Stimulated activated CD8-positive, alpha-beta memory T cell treated with anti-CD3 and anti-CD28 coated beads, Interleukin-7, amount 100 ng/mL, for 48 hours (primary cell): ENCODE results near the gene AGER.
"Not testable (repeated sequence)": the region's sequence is repeated elsewhere in the genome, so short reads cannot be mapped to it uniquely, and the experiment has no call there.

Experiments
- DNase-seq, 2 donors: peaks; one replicate each; pipeline ENCODE4 v3.0.0-alpha.2; 2020; ENCODE audit warnings: low read depth in 1 of 2; ENCODE audit errors: extremely low read depth in 1 of 2

AGER gene

DNA sequence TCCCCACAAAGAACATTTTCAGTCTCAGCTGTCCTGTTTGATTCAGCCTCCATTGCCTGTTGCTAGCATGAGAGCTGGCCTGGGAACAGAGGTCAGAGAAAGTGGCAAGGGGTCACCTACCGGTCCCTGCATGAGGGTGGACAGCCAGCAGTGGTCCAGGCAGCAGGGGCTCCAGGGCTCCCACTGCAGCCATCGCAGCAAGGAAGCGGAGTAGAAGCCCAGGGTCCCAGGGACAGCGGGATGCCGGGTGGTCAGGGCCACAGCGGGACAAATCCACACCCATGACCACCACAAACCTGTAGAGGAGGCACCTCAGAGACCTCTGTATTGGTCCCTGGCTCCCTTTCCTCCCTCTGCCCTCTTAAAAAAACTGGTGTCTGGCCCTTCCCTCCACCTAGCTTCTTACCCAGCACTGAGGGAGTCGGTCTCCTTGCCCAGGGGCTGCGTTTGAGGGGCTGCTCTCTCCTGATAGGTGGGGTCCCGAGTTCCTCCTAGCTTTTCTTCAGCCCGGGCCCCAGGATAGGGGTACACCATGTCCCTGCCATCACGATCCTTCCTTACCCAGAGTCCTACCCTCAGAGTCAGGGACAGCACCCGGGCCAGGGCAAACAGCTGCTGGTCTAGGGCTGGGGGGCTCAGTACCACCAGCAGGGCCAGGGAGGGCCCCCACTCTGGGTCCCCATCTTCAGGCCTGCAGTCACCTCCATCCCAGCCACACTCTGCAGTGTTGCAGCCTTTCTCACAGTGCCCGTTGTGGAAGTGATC lies 16.8 kb upstream of the AGER start:
- DNase-seq = no peak

- DNase-seq = no peak
Measured at GRCh38 chr6:32198866-32199265, 14.8 kb upstream of the AGER start.

DNA sequence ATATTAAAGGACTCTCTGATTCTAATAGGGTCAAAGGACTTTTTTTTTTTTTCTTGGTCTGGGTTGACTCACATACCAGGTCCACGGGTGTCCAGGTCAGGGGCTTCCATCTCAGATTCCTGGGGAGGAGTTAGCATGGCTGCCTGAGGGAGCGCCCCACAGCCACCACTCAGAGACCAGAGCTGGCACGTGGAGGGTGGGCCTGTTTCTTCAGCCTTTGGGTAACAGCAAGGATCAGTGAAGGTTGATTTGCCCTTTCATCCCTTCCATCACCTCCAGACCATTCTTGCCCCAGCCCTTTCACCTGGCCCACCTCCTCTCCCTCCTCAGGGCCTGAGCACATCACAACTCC lies 14.3 kb upstream of the AGER start:
- DNase-seq = no peak

DNA sequence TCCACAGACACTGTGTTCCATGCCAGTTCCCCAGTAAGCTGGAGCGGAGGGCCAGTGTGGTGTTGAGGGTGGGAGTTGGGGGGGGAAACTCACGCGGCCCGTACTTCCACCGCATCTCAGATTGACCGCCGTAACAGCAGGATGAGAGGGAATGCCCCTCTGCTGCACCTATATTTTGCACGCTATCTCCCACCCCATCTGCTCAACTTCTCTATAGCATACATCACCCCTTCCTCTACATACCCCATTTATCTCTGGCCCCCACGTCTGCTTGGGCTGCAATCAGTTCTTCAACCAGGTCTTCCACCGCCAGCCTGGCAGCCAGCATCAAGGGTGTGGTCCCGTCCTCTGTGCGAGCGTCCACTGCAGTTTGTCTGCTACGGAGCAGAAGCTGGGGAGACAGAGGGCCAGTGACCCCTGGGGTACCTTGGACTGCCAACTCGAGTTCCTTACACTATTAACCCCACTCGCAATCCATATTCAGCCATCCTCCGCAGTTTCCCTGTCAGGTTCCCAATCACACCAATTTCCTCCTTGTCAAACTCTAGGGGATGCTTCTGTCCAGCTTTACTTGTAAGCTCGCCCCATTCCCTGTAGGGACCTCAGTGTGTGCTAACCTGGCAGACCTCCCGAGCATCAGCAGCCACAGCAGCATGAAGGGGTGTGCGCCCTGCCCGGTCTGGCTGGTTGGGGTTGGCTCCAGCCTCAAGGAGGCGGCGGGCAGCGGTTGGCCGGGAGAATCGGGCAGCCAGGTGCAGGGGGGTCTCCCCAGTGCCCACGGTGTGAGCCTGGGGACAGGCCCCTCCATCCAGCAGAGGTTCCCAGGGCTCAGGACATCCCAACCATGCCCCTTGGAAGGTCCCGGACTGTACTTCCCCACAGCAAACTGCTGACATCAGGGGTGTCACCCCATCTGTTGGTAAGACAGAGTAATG lies 12.9 kb upstream of the AGER start:
- no peak for DNase-seq

GRCh38 chr6:32195902-32196681 lies 12.0 kb upstream of the AGER start:
- DNase-seq = peak; percentile 54 to 68

DNA sequence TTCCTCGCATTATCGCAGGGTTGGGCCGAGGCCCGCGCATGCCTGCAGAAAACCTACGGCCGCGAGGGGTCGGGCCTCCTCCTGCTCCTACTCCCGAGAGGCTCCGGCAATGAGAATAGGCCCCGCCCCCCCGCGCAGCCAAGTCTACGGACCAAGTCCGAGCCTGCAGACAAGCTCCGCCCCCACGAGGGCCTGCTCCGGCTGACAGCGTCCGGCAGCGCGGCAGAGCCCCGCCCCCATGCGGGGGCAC lies 11.5 kb upstream of the AGER start:
- peak; percentile 100 for DNase-seq

DNA sequence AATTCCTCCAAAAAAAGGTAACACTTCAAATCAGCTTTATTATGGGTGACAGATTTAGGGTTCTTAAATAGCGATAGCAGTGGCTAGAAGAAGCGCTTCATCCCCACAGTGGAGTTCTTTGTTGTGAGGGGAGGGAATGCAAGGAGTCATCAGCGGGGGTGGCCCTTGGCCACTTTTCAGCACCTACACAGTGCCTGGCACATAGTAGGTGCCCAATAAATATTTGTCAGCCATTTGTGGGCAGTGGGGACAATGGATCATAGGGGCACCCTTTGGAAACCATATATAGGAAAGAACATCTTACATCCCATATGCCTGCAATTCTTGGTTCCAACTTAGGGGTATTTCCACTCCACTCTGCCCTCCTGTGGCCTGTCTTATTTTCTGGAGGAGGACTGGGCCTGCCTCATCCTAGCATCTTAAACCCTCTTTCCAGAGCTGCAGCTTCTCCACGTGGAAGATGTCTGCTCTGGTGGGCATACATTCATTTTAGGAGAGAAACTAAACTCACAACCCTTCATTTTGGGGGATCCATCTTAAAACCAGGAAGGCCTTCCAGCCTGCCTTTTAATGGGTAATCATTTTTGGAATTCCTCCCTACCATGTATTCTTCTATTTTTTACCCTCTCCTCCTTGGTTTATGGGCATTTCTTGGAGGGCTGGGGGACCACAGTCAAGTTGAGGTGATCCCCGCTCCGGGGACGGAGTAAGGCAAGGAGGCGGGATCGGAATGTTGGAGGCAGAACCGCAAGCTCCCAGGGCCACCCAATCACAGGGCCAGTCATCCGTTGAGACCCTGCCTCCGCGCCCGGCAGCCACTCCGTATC lies 11.0 kb upstream of the AGER start:
- DNase-seq = no peak

GRCh38 chr6:32194388-32194787 lies 10.3 kb upstream of the AGER start:
- DNase-seq = no peak

DNA sequence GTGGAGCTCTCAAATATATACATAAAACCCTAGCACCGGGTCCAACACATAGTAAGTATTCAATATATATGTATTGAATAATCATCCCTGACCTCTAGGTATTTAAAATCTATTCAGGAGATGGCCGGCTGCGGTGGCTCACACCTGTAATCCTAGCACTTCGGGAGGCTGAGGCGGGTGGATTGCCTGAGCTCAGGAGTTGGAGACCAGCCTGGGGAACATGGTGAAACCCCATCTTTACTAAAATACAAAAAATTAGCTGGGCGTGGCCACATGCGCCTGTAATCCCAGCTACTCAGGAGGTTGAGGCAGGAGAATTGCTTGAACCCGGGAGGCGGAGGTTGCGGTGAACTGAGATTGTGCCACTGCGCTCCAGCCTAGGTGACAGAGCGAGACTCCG lies 9.0 kb upstream of the AGER start:
- DNase-seq = not testable (repeated sequence)

GRCh38 chr6:32192608-32193039 lies 8.6 kb upstream of the AGER start, which contains the start of gene GPSM3:
TSS of gene GPSM3 (minus strand) at chr6:32192643. CDS start at chr6:32192513, 130 bp downstream.
- DNase-seq = peak in 1 of 2 donors; percentile 29

DNA sequence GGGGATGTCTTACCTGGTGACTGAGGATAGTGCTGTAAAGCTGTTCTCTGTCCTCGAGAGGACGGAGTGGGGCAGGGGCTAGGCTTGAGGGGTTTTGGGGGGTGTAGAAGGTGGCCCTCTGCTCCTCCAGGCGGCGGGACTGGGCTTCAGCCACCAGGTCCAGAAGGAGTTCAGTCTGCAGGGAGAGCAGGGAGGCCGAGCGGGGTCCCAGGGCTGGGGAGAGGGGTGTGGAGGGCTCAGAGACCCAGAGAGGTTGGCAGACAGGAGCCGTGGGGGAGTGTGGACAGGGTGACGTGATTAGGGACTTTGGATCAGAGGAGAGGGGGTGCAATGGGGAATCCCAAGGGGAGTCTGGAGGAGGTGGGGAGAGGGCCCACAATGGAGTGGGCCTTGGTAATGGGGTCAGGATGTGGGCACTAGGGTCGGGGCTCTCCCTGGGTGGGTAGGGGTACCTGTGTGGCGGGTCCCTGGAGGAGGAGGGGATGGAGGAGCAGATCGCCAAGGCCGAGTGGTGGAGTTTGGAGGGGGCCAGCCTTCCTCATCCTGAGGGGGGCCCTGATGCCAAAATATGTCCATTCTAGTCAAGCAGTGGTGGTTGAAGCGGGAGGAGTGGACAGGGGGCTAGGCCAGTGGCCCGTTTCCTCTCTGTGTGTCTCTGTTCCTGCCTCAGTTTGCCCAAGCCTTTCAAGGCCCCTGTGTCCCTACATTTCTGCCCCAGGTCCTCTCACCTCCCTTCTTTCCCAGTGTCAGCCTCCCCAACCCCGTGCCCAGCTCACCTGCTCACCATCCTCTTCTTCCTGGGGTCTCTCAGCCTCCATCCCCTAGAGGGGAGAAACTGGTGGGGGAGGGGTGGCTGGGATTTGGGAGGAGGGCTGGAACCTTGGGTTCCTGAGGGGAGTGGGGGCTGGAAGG lies 7.9 kb upstream of the AGER start:
- DNase-seq = no peak

- no peak for DNase-seq
Measured at GRCh38 chr6:32190911-32191677, 7.0 kb upstream of the AGER start.

GRCh38 chr6:32190054-32190851 lies 6.2 kb upstream of the AGER start, which contains the start of gene PBX2:
TSS of gene PBX2 (minus strand) at chr6:32190202. CDS start at chr6:32189915, 287 bp downstream.
- DNase-seq = peak; percentile 58 to 87

DNA sequence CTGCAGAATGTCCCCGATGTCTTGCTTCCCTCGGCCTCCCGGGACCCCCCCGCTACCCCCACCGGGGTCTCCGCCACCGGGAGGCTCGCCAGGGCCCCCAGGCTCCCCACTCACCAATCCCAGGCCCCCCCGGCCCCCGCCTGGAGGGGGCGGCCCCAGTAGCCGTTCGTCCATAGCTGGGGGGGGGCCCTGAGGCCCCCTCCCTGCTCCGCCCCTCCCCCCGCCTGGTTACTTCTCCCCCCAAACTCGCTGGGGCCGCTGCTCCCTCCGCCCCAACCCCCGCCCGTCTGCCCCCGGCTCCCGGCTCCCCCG lies 5.6 kb upstream of the AGER start:
- no peak for DNase-seq

DNA sequence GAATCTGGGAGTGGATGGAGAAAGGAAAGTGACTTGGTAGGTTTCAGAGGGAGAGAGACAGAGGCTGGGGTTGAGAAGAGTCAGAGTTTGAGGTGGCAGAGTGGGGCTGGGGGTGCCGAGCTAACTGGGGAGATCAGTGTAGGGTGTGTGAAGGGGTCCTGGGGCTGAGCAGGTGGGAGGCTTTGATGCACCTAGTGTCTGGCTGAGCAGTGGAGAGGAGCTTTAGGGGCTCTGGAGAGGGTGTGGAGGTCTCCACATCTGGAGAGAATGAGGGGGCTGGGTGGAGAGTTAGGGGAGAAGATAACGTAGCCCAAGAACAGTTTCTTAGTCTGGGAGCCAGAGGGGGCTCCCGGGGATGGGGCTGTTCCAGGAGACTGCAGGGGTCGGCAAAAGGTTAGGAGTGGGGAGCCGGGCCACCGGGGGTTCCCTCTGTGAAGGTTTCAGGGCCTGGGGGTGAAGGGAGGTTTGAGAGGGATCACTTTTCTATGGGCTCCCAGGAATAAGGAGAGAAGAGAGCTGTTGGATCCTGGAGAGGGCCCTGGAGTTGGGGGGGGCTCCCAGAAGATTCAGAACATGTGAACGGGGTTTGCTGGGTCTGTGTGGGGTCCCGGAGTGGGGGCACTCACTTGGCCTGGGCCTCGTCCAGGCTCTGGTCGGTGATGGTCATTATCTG lies 5.2 kb upstream of the AGER start:
- no peak for DNase-seq

DNA sequence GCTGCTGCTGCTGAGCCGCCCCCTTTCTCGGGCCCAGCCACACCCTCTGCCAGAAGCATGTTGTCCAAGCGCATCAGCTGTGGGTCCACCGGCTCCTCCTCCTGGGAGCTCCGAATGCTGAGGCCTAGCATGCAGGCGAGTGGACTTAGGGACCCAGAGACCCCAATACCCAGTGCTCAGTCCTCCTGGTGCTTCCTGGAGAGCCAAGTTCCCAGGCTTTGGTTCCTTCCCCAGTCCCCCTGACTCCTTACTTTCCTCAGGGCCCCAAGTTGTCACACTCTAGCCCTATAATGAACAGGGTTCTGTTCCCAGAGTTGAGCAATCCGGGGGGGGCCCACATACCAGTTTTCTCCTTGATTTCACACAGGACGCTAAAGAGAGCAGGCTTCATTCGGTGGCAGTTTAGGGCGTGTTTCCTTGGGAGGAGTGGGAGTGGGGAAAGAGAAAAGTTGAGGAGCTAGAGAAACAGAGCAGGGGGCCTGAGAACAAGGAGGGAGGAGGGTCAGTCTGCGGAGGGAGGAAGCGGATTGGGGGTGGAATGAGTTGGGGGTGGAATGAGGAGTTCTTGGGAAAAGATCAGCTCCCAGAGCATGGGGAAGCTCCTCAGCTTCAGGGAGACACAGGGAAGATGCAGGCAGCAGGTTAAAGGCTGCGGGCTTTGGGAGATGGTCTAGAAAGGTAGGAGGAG lies 4.5 kb upstream of the AGER start:
- no peak for DNase-seq
